Erythroblast (primary cell): ENCODE data around the gene HMGXB3.

Source experiments
- GATA1 ChIP-seq: IDR thresholded peaks from 2 replicates; pipeline ENCODE4 v1.6.1; 2011; ENCODE audit warnings: low read depth, mild to moderate bottlenecking, control low read depth, low read length, moderate library complexity
- POLR2A ChIP-seq: IDR thresholded peaks from 2 replicates; pipeline ENCODE4 v1.6.1; 2011; ENCODE audit warnings: mild to moderate bottlenecking, low read length

DNA sequence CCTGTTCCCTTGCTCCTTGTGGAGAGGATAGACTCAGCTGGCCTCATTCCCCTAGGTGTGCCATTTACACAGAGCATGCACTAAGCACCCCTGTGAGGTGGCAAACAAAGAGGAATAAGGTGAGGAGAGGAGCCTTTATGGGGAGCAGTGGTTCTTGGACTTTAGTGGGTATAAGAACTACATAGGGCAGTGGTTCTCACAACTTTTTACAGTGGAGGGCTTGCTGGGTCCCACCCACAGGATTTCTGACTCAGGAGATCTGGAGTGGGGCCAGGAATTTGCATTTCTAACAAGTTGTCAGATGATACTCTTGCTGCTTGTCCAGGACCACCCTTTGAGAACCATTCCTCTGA is 43.8 kb downstream of the HMGXB3 start:
- TF ChIP-seq POLR2A (no peak), GATA1 (no peak)
